Ectodermal cell (in vitro differentiated cells): ENCODE measurements around the gene TMX3. TPM values are rescaled to one million over a fixed set of nuclear protein-coding genes. Genes with fewer than 3 reads are reported as not detected.

ENCODE experiments used
- H3K27ac ChIP-seq: 2 replicates; pipeline ENCODE4 v1.7.0; 2013; ENCODE audit warnings: mild to moderate bottlenecking, low read depth, low read length; ENCODE audit not compliant: insufficient read depth, poor library complexity, severe bottlenecking
- H3K27me3 ChIP-seq: 2 replicates; pipeline ENCODE4 v1.7.0; 2013; ENCODE audit warnings: mild to moderate bottlenecking, low read length; ENCODE audit not compliant: insufficient read depth, control insufficient read depth, poor library complexity, severe bottlenecking
- H3K36me3 ChIP-seq: one replicate; pipeline ENCODE4 v1.7.0; 2013; ENCODE audit warnings: low read length; ENCODE audit not compliant: control insufficient read depth, insufficient read depth
- H3K4me1 ChIP-seq: one replicate; pipeline ENCODE4 v1.7.0; 2013; ENCODE audit warnings: low read length; ENCODE audit not compliant: control insufficient read depth, insufficient read depth
- H3K4me3 ChIP-seq: 2 replicates; pipeline ENCODE4 v1.7.0; 2013; ENCODE audit warnings: low read depth, low read length, control low read depth; ENCODE audit not compliant: insufficient read depth
- H3K9me3 ChIP-seq: 2 replicates; pipeline ENCODE4 v1.7.0; 2013; ENCODE audit warnings: mild to moderate bottlenecking, low read length, moderate library complexity; ENCODE audit not compliant: control insufficient read depth
- WGBS, 2 experiments: methylation state at CpG; one replicate each; pipeline ENCODE4 v1.1.7; 2013; ENCODE audit warnings: missing lambda C conversion rate in 2 of 2; 5-methylcytosine and 5-hydroxymethylcytosine counted together
- polyA plus RNA-seq, 4 experiments: library from polyadenylated mRNA; stranded (reverse); fragments of 50-300 nt; gene quantifications; one replicate each; pipeline ENCODE4 v1.2.3, GENCODE V29; 2013

TMX3 gene, protein sequence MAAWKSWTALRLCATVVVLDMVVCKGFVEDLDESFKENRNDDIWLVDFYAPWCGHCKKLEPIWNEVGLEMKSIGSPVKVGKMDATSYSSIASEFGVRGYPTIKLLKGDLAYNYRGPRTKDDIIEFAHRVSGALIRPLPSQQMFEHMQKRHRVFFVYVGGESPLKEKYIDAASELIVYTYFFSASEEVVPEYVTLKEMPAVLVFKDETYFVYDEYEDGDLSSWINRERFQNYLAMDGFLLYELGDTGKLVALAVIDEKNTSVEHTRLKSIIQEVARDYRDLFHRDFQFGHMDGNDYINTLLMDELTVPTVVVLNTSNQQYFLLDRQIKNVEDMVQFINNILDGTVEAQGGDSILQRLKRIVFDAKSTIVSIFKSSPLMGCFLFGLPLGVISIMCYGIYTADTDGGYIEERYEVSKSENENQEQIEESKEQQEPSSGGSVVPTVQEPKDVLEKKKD
- polyA plus RNA-seq (2013, experiment 1 of 4), result 50.1 TPM
- 60.6 TPM for polyA plus RNA-seq (2013, experiment 2 of 4)
- 50.0 TPM for polyA plus RNA-seq (2013, experiment 3 of 4)
- 58.1 TPM for polyA plus RNA-seq (2013, experiment 4 of 4)

DNA sequence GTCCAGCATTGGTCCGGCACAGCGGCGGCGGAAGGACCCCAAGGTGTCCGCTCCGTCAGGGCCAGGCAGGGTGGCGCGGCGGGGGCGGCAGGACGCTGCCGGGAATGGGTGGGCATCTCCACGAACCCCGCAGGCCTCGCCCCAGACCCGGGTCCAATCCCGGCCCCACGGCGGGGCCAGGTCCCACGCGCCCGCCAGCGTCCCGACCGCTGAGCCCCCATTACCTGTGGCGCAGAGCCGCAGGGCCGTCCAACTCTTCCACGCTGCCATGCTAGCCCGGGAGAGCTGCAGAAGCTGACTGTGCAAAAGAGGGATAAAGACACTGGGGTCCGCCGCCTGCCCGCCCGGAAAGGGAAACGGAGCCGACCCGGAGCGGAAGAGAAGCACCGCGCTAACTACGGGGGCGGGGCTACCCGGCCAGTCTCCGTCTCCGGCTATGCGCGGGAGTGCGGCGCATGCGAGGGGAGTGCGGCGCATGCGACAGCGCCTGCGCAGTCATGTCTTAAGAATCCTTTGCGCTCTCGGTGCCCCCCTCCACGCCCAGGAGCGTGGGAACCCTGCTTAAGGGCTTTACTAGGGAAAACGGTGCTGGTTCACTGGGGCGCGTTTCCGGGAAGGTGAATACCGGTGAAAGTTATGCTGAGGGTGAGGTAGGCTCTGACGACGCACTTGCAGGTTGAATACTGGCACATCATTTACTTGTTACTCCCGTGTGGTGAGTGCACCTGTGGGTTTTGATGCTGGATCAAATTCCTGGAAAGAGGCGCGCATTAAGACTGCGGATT is at the start of gene TMX3:
Gene TMX3 (minus strand): TSS at position 397 of the 785 bp plus-strand sequence. CDS start 127 bp downstream, at position 270.
- H3K9me3 ChIP-seq, result no peaks in the 10 kb centered on the region
- H3K27me3 ChIP-seq, result no peaks in the 10 kb centered on the region
- 0% methylated on average over 70 of the region's 70 CpGs for WGBS, 2 experiments
- peaks cover 22% of the 10 kb centered on the region for H3K36me3 ChIP-seq
- no peak within 1 kb of the TSS for H3K27ac ChIP-seq
- no peaks in the 10 kb centered on the region for H3K4me1 ChIP-seq
- peak within 1 kb of the TSS; percentile 85 for H3K4me3 ChIP-seq

DNA sequence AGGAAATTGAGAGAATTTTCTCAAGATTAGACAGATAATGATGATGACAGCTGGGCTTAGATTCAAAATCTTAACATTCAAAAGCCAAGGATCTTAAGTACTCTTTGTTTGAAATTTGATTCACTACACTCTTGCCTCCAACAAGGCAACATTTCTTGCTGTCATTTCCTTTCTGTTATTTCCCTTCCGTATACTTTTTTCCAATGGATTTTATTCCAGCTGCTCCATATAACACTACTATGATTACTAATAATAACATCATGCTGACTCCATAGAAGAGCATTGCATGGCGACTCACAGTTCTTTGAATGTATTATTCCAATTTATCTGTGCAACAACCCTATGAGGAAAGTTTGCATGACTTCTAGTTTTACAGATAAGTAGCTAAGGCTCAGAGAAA is 49.1 kb upstream of the TMX3 start:
- Histone ChIP-seq H3K27me3 (no peaks in the 10 kb centered on the region), H3K4me3 (no peak overlapping the region), H3K27ac (no peak overlapping the region), H3K9me3 (no peaks in the 10 kb centered on the region), H3K4me1 (no peaks in the 10 kb centered on the region), H3K36me3 (no peaks in the 10 kb centered on the region)
- 89 to 96% methylated on average over 1 to 2 of the region's 2 CpGs for WGBS, 2 experiments

DNA sequence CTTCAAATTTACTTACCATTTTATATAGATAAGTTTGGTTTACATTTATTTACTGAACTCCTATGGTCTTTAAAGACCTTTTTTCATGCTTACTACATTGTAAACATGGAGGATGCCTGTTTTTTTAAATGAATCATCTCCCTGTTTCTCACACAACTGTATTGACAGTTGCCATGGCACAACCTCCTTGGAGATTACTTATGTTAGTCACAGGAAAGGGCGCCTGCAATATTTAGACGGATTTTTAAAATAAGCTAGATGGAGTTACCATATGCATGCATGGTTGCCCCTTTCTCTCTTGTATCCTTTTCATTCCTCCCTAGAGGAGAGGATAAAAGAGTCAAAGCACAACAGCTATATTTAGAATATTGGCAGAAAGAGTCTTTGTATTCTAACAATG is 48.2 kb upstream of the TMX3 start:
- no peak overlapping the region for H3K4me3 ChIP-seq
- no peaks in the 10 kb centered on the region for H3K36me3 ChIP-seq
- WGBS, 2 experiments, result 90 to 95% methylated on average over 2 of the region's 2 CpGs
- no peaks in the 10 kb centered on the region for H3K27me3 ChIP-seq
- H3K27ac ChIP-seq, result no peak overlapping the region
- no peaks in the 10 kb centered on the region for H3K4me1 ChIP-seq
- H3K9me3 ChIP-seq, result no peaks in the 10 kb centered on the region

DNA sequence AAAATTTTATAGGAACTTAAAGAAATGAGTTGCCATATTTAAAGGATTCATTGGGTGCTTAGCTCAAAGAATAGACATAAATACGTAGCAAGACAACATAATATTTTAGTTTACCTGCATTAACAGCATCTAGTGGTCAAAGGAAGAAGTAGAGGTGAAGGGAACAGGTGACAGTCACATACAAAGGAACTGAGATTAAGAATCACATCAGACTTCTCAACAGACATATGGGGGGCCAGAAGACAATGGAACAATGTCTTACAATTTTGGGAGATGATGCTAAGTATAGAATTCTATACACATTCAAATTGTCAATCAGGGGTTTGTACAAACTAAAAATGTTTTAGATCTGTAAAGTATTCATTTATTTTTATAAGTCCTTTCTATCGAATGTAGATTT is 44.4 kb upstream of the TMX3 start:
- H3K27ac ChIP-seq, result no peak overlapping the region
- no peaks in the 10 kb centered on the region for H3K4me1 ChIP-seq
- 75 to 100% methylated on average over 1 to 2 of the region's 2 CpGs for WGBS, 2 experiments
- no peak overlapping the region for H3K4me3 ChIP-seq
- no peaks in the 10 kb centered on the region for H3K36me3 ChIP-seq
- no peaks in the 10 kb centered on the region for H3K27me3 ChIP-seq
- no peaks in the 10 kb centered on the region for H3K9me3 ChIP-seq

DNA sequence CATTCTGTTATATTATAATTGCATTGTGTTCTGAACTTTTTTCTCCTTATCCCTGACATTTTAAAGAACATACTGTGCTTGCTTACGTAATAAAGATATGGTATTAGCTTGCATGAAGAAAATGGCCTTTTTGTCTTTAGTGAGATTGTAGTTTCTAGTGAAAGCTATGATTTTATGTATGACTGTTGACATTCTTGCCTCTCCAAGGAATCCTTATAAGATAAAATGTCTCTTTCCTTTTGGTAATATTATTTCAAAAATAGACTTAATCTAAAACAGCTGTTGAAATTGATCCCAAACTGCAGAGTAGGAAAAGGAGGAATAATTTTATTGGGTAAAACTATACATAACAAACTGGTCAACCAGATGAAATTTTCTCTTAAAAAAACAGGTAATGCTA is 42.2 kb upstream of the TMX3 start:
- Histone ChIP-seq H3K36me3 (no peaks in the 10 kb centered on the region), H3K9me3 (no peaks in the 10 kb centered on the region), H3K4me1 (no peaks in the 10 kb centered on the region), H3K4me3 (no peak overlapping the region), H3K27ac (no peak overlapping the region), H3K27me3 (no peaks in the 10 kb centered on the region)
- 100% methylated on average over 1 of the region's 1 CpG; no CpG with 5 or more reads in 1 of the 2 experiments for WGBS, 2 experiments

DNA sequence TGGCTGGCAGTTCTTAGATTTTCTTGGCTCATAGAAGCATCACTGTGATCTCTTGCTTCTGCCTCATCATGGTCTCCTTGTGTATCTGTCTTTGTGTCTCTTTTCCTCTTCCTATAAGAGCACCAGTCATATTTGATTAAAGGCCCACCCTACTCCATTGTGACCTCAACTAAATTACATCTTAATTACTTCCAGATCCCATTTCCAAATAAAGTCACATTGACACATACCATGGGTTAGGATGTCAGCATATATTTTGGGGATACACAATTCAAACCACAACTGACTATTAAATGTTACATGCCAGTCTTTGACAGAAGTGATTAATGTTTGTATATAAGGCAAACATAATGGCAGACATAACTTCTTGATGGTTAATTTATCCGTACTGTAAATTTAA is 27.3 kb upstream of the TMX3 start:
- Histone ChIP-seq H3K9me3 (no peaks in the 10 kb centered on the region), H3K4me1 (no peaks in the 10 kb centered on the region), H3K36me3 (no peaks in the 10 kb centered on the region), H3K27ac (no peak overlapping the region), H3K27me3 (no peaks in the 10 kb centered on the region), H3K4me3 (no peak overlapping the region)
- 89 to 100% methylated on average over 1 of the region's 1 CpG for WGBS, 2 experiments

DNA sequence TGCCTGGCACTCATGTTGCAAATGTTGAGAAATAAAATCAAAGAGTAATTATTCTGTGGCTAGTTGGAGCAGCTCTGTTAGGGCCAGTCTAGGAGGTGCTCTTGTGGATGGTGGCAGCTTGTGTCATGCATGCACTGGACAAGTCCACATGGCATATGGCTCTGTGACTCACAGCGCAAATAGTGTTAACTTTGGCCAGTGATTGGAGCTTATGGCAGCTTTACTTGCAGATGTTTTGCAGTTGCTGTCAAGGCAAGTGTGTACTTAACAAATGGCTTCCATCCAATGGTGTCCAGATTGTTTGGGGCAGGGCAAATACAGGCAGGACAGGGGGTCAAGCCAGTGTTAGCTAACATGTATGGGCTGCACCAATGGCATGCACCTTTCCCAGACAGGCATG is 26.1 kb upstream of the TMX3 start:
- 92 to 97% methylated on average over 1 of the region's 1 CpG for WGBS, 2 experiments
- Histone ChIP-seq H3K9me3 (no peaks in the 10 kb centered on the region), H3K36me3 (no peaks in the 10 kb centered on the region), H3K4me1 (no peaks in the 10 kb centered on the region), H3K27me3 (no peaks in the 10 kb centered on the region), H3K27ac (no peak overlapping the region), H3K4me3 (no peak overlapping the region)

DNA sequence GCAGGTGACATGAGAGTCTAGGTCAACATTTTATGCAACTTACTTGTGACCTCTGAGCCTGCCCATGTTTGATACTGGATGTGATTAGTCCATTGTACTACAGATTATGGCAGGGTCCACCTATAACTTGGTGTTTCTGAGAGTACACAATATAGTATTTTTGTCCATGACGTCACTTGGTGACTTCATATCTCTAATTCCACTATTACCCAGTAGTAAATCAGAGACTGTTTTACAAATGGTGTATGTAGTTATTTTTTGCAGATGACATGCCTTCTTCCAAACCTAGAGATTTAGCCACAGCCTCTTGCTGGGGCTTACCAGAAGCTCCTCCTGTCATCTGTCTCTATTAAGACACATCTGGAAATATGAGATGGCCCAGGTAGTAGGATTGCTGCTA is 24.6 kb upstream of the TMX3 start:
- WGBS, 2 experiments, result 100% methylated on average over 1 of the region's 1 CpG; no CpG with 5 or more reads in 1 of the 2 experiments
- Histone ChIP-seq H3K4me3 (no peak overlapping the region), H3K36me3 (no peaks in the 10 kb centered on the region), H3K4me1 (no peaks in the 10 kb centered on the region), H3K27me3 (no peaks in the 10 kb centered on the region), H3K9me3 (no peaks in the 10 kb centered on the region), H3K27ac (no peak overlapping the region)

DNA sequence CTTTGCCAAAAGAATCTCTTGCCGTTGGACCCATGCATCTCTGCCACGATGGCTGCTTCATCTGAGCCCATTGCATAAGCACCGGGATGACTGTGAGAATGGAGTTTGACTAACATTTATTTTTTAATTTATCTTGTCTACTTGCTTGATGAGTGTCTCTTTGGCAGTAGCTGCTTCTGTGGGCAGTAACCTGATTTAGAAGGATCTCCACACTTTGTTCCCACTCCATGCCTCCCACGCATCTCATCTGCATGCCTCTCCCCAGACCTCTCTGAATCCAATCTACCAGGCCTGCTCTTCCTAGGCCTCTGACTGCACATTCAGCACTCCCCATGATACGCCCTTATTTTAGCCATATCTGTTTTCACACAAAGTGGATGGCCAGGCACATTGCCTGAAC is 23.7 kb upstream of the TMX3 start:
- Histone ChIP-seq H3K27me3 (no peaks in the 10 kb centered on the region), H3K27ac (no peak overlapping the region), H3K4me1 (no peaks in the 10 kb centered on the region), H3K9me3 (no peaks in the 10 kb centered on the region), H3K4me3 (no peak overlapping the region), H3K36me3 (no peaks in the 10 kb centered on the region)
- WGBS, 2 experiments, result 90 to 96% methylated on average over 5 of the region's 5 CpGs
